IMR-90 (cell line): ENCODE measurements around the gene ITPK1. TPM values are rescaled to one million over a fixed set of nuclear protein-coding genes. Genes with fewer than 3 reads are reported as not detected.

Experiments
- ATAC-seq: fragments of 200-7000 bp; cut with Tn5 transposase; 2 replicates; pipeline ENCODE4 v1.9.1; 2020; ENCODE audit warnings: low read depth, mild to moderate bottlenecking, moderate library complexity
- BruUV-seq: library from RNA; stranded (reverse); fragments of 400-500 nt; replicated peaks from 2 replicates; lab custom pipeline; 2021; lab: Mats Ljungman, UMichigan
- CTCF ChIA-PET: fragments of 300-600 bp; formaldehyde crosslinking; extraction: SDS; loops from one replicate; lab custom pipeline; 2021; ENCODE audit warnings: antibody characterized with exemption; lab: Yijun Ruan, JAX
- POLR2A ChIA-PET: fragments of 300-600 bp; sonication (Branson Sonifier 250); formaldehyde crosslinking; loops from one replicate; lab custom pipeline; 2022; ENCODE audit warnings: antibody characterized with exemption; ENCODE audit not compliant: unreplicated experiment; lab: Charles Lee
- DNase-seq: peaks from one replicate; pipeline ENCODE4 v3.0.0; 2013
- H2AFZ ChIP-seq: replicated peaks from 2 replicates; pipeline ENCODE3; 2013; ENCODE audit warnings: low read length, mild to moderate bottlenecking; ENCODE audit not compliant: poor library complexity
- H2AK5ac ChIP-seq: 2 replicates; pipeline ENCODE4 v1.6.1; 2013; ENCODE audit warnings: low read depth, low read length, inconsistent platforms
- H2AK9ac ChIP-seq: replicated peaks from 2 replicates; pipeline ENCODE3; 2013; ENCODE audit warnings: mild to moderate bottlenecking, low read depth, low read length, moderate library complexity; ENCODE audit not compliant: poor library complexity
- H2BK120ac ChIP-seq: 2 replicates; pipeline ENCODE4 v1.6.1; 2013; ENCODE audit warnings: low read depth, low read length, inconsistent platforms
- H2BK15ac ChIP-seq: 3 replicates; pipeline ENCODE4 v1.6.1; 2013; ENCODE audit warnings: low read depth, low read length, inconsistent platforms
- H2BK20ac ChIP-seq: 2 replicates; pipeline ENCODE4 v1.6.1; 2013; ENCODE audit warnings: low read depth, mild to moderate bottlenecking, inconsistent platforms, low read length, moderate library complexity
- H2BK5ac ChIP-seq: 2 replicates; pipeline ENCODE4 v1.6.1; 2013; ENCODE audit warnings: mild to moderate bottlenecking, low read depth, low read length, inconsistent platforms; ENCODE audit not compliant: poor library complexity, severe bottlenecking
- H3K14ac ChIP-seq: replicated peaks from 2 replicates; pipeline ENCODE4 v1.6.1; 2013; ENCODE audit warnings: low read depth, low read length, inconsistent platforms
- H3K18ac ChIP-seq: 2 replicates; pipeline ENCODE4 v1.6.1; 2013; ENCODE audit warnings: low read depth, low read length, control low read depth
- H3K23ac ChIP-seq: 2 replicates; pipeline ENCODE4 v1.6.1; 2013; ENCODE audit warnings: low read depth, low read length, inconsistent platforms
- H3K27ac ChIP-seq: 2 replicates; pipeline ENCODE4 v1.5.1; 2013; ENCODE audit warnings: mild to moderate bottlenecking, control low read depth, low read length; ENCODE audit not compliant: insufficient read depth
- H3K27me3 ChIP-seq: 2 replicates; pipeline ENCODE4 v1.6.1; 2013; ENCODE audit warnings: low read length; ENCODE audit not compliant: control insufficient read depth, insufficient read depth
- H3K36me3 ChIP-seq: 2 replicates; pipeline ENCODE4 v1.6.1; 2013; ENCODE audit warnings: low read length, mixed read lengths; ENCODE audit not compliant: control insufficient read depth, insufficient read depth
- H3K4ac ChIP-seq: 2 replicates; pipeline ENCODE4 v1.6.1; 2013; ENCODE audit warnings: low read depth, low read length, inconsistent platforms
- H3K4me1 ChIP-seq: 2 replicates; pipeline ENCODE4 v1.6.1; 2013; ENCODE audit warnings: low read length, mixed read lengths; ENCODE audit not compliant: control insufficient read depth, insufficient read depth
- H3K4me2 ChIP-seq: 2 replicates; pipeline ENCODE4 v1.6.1; 2013; ENCODE audit warnings: low read depth, mild to moderate bottlenecking, control low read depth, low read length, moderate library complexity
- H3K4me3 ChIP-seq: 2 replicates; pipeline ENCODE4 v1.5.1; 2013; ENCODE audit warnings: low read depth, mild to moderate bottlenecking, control low read depth, low read length, moderate library complexity; ENCODE audit not compliant: insufficient read depth
- H3K56ac ChIP-seq: 2 replicates; pipeline ENCODE4 v1.6.1; 2013; ENCODE audit warnings: low read length, inconsistent platforms; ENCODE audit not compliant: insufficient read depth; ENCODE audit errors: extremely low read depth
- H3K79me1 ChIP-seq, 2 experiments: 2 replicates each; pipeline ENCODE4 v1.6.1; 2013; ENCODE audit warnings: low read length in 2 of 2, inconsistent platforms in 1 of 2, low read depth in 1 of 2
- H3K9ac ChIP-seq: 2 replicates; pipeline ENCODE4 v1.6.1; 2013; ENCODE audit warnings: low read depth, low read length, control low read depth
- H3K9me1 ChIP-seq: 2 replicates; pipeline ENCODE4 v1.6.1; 2013; ENCODE audit warnings: low read length, inconsistent platforms; ENCODE audit not compliant: insufficient read depth
- H3K9me3 ChIP-seq: 2 replicates; pipeline ENCODE4 v1.6.1; 2013; ENCODE audit warnings: low read length; ENCODE audit not compliant: control insufficient read depth, insufficient read depth
- H4K20me1 ChIP-seq: 2 replicates; pipeline ENCODE4 v1.6.1; 2013; ENCODE audit warnings: low read length, inconsistent platforms; ENCODE audit not compliant: insufficient read depth
- H4K5ac ChIP-seq: 2 replicates; pipeline ENCODE4 v1.6.1; 2013; ENCODE audit warnings: mild to moderate bottlenecking, low read depth, low read length, control low read depth
- H4K8ac ChIP-seq, 2 experiments: 2 replicates each; pipeline ENCODE4 v1.6.1; 2013; ENCODE audit warnings: low read depth in 2 of 2, low read length in 2 of 2, control low read depth in 1 of 2, inconsistent platforms in 1 of 2
- H4K91ac ChIP-seq: 2 replicates; pipeline ENCODE4 v1.6.1; 2013; ENCODE audit warnings: low read depth, low read length, inconsistent platforms; ENCODE audit not compliant: insufficient read depth
- FOS ChIP-seq: fragments of 150-350 bp; IDR thresholded peaks from 2 replicates; pipeline ENCODE4 v1.6.1; 2016; ENCODE audit warnings: low read depth, low read length
- MAFK ChIP-seq: IDR thresholded peaks from 2 replicates; pipeline ENCODE4 v1.6.1; 2012; ENCODE audit warnings: low read depth, low read length, improper control_type of control experiment
- NFE2L2 ChIP-seq: fragments of 150-350 bp; IDR thresholded peaks from 2 replicates; pipeline ENCODE4 v1.6.1; 2016; ENCODE audit warnings: low read depth, mild to moderate bottlenecking, low read length
- RFX5 ChIP-seq: IDR thresholded peaks from 2 replicates; pipeline ENCODE4 v1.8.0; 2012; ENCODE audit warnings: low read depth, mild to moderate bottlenecking, low read length, moderate library complexity
- WGBS, 2 experiments: methylation state at CpG; one replicate each; pipeline versions ENCODE4 v1.1.5 to v1.1.7; 2013; ENCODE audit warnings: missing lambda C conversion rate in 2 of 2; ENCODE audit not compliant: insufficient read length in 1 of 2; ENCODE audit errors: extremely low coverage in 2 of 2; 5-methylcytosine and 5-hydroxymethylcytosine counted together
- dilution Hi-C: fragments of 300-500 bp; cut with HindIII; formaldehyde crosslinking; loops from one replicate; pipeline ENCODE4 v1.14.3; 2018; ENCODE audit warnings: low sequenced_read_pairs; ENCODE audit not compliant: unreplicated experiment
- in situ Hi-C: fragments of 300-500 bp; cut with MboI; formaldehyde crosslinking; loops from 3 replicates; pipeline ENCODE4 v1.14.3; 2019; ENCODE audit warnings: low sequenced_read_pairs, inconsistent platforms, mixed read lengths
- intact Hi-C: fragments of 100-400 bp; cut with micrococcal nuclease; formaldehyde crosslinking; loops from 2 replicates; pipeline ENCODE4 v1.10.0; 2022
- polyA plus RNA-seq, 3 experiments: library from polyadenylated mRNA; depleted of rRNA; stranded (reverse); fragments of >200 nt; gene quantifications; 2 replicates each; pipeline ENCODE4 v1.2.3, GENCODE V29; 2012; ENCODE audit warnings: low replicate concordance in 1 of 3
- total RNA-seq: library from RNA; depleted of rRNA; stranded (reverse); fragments of >200 nt; gene quantifications from 2 replicates; pipeline ENCODE4 v1.2.3, GENCODE V29; 2012

The ITPK1 gene
- total and polyA plus RNA-seq, 2 of the 4 experiments (the other 2 are of a cell fraction), result 21.7 to 26.9 TPM

DNA sequence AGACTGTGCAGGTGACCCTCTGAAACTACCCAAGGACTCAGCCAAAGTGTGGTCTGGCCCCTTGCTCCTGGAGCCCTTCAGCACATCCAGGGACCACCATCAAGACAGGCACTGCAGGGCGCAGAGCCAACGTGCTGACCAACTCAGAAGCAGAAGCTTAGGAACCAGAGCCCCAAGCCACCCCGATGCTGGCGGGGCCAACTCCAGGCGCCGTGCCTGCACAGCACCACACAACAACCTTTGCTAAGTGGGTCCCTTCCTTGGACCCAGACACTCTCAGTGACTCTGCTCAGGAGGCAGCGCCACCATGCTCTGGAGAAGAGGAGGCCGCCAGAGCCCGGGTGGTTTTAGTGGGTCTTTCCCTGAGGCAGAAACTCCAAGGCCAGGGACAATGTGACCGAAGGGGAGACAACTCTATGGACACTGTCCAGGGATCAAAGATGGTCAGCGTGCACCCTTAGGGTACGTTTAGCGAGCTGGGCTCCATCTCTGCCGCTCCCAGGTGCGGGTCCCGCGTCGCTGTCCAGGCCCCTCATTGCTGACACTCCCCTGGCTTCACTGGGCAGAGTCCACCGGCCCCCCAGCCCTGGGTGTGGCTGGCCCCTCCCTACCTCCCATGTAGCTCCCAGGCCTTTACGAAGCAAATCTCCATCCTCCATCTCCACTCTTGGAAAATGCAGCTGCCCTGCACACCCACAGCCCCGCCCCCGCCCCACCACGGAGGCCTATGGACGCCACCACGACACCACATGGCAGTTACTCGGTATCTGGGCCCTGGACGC, 176.6 kb downstream of the ITPK1 start:
- Histone ChIP-seq H3K23ac (no peak overlapping the region), H3K56ac (no peak overlapping the region), H4K8ac (no peak overlapping the region), H3K27ac (no peak overlapping the region), H3K4me1 (no peaks in the 10 kb centered on the region), H2AFZ (no peak overlapping the region), H3K36me3 (no peaks in the 10 kb centered on the region; the same call in 1 of the 2 replicates), H3K27me3 (no peaks in the 10 kb centered on the region), H2BK15ac (no peak overlapping the region), H4K5ac (no peak overlapping the region), H2BK5ac (no peak overlapping the region), H2BK20ac (no peak overlapping the region), H3K79me1 (no peaks in the 10 kb centered on the region), H3K4me3 (no peak overlapping the region), H3K18ac (no peak overlapping the region), H4K91ac (no peak overlapping the region), H2AK9ac (no peak overlapping the region), H3K9me3 (no peaks in the 10 kb centered on the region), H3K9ac (no peak overlapping the region), H3K4me2 (no peak overlapping the region), H2AK5ac (no peak overlapping the region), H3K9me1 (peaks cover 2% of the 10 kb centered on the region; the same call in 1 of the 2 replicates), H4K20me1 (no peaks in the 10 kb centered on the region), H2BK120ac (no peak overlapping the region), H3K14ac (no peak overlapping the region), H3K4ac (no peak overlapping the region)
- ChIA-PET POLR2A (no interaction called here), CTCF (no interaction called here)
- 89% methylated on average over 10 of the region's 27 CpGs; no CpG with 5 or more reads in 1 of the 2 experiments for WGBS, 2 experiments
- in situ Hi-C loops, result no loop called here
- no peak for ATAC-seq
- DNase-seq, result no peak
- no peak for TF ChIP-seq RFX5
- no peak for TF ChIP-seq NFE2L2
- no peak for TF ChIP-seq FOS
- no peak for TF ChIP-seq MAFK
- BruUV-seq, result no TSS peak
- intact Hi-C loops, result no loop called here
- dilution Hi-C loops, result no loop called here
